ENCODE data around the gene ZNF436.
"Not testable (repeated sequence)": the region's sequence is repeated elsewhere in the genome, so short reads cannot be mapped to it uniquely, and the experiment has no call there.

Gene ZNF436

GRCh38 chr1:23337869-23338268 lies 31.8 kb downstream of the ZNF436 start:
- Histone ChIP-seq H3K27me3 (ENCODE audit: control insufficient read depth, insufficient read depth, low read length) (no peaks in the 10 kb centered on the region), H3K9ac (ENCODE audit: low read length) (no peak overlapping the region), H3K4me1 (ENCODE audit: control insufficient read depth, low read depth, low read length) (peaks cover 27% of the 10 kb centered on the region), H3K36me3 (ENCODE audit: control insufficient read depth, low read depth, low read length) (peaks cover 51% of the 10 kb centered on the region), H3K4me3 (ENCODE audit: low read length) (no peak overlapping the region), H3K27ac (ENCODE audit: low read length) (no peak overlapping the region), H3K9me3 (ENCODE audit: control insufficient read depth, low read depth, low read length) (no peaks in the 10 kb centered on the region)

DNA sequence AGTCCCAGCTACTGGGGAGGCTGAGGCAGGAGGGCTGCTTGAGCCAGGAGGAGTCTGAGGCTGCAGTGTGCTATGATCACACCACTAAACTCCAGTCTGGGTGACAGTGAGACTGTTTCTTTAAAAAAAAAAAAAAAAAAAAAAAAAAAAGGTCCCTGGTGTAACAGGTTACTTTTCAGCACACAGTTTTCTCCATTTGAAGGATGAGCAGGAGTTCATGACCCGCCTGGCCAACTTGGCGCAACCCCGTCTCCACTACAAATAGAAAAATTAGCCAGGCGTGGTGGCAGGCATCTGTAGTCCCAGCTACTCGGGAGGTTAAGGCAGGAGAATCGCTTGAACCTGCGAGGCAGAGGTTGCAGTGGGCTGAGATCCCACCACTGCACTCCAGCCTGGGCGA lies 37.9 kb downstream of the ZNF436 start:
- no peak overlapping the region for H3K4me3 ChIP-seq (ENCODE audit: low read length)
- no peak overlapping the region for H3K9ac ChIP-seq (ENCODE audit: low read length)
- H3K27ac ChIP-seq (ENCODE audit: low read length) = no peak overlapping the region
- peaks cover 81% of the 10 kb centered on the region for H3K36me3 ChIP-seq (ENCODE audit: control insufficient read depth, low read depth, low read length)
- H3K4me1 ChIP-seq (ENCODE audit: control insufficient read depth, low read depth, low read length) = no peaks in the 10 kb centered on the region
- no peaks in the 10 kb centered on the region for H3K9me3 ChIP-seq (ENCODE audit: control insufficient read depth, low read depth, low read length)
- H3K27me3 ChIP-seq (ENCODE audit: control insufficient read depth, insufficient read depth, low read length) = no peaks in the 10 kb centered on the region

GRCh38 chr1:23330846-23331245 lies 38.8 kb downstream of the ZNF436 start:
- Histone ChIP-seq H3K36me3 (ENCODE audit: control insufficient read depth, low read depth, low read length) (peaks cover 87% of the 10 kb centered on the region), H3K27me3 (ENCODE audit: control insufficient read depth, insufficient read depth, low read length) (no peaks in the 10 kb centered on the region), H3K4me1 (ENCODE audit: control insufficient read depth, low read depth, low read length) (no peaks in the 10 kb centered on the region), H3K4me3 (ENCODE audit: low read length) (no peak overlapping the region), H3K9me3 (ENCODE audit: control insufficient read depth, low read depth, low read length) (no peaks in the 10 kb centered on the region), H3K9ac (ENCODE audit: low read length) (no peak overlapping the region), H3K27ac (ENCODE audit: low read length) (no peak overlapping the region)

DNA sequence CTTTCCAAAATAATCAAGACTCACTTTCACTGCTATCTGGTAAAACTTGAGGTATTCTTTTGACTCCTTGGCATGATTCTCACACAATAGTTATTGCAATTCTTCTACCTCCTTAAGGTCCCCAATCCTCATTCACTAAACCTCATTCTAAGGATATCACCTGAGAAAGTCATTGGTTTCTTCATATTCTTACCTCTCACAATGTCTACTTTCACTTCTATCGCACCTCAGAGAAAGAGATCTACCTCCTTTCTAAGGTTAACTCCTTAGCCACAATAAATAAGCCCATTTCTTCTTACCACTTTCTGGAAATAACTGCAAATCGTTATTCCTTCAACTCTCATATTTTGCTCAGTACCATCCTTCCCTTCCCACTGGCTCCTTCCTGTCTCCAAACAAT lies 44.2 kb downstream of the ZNF436 start:
- H3K4me3 ChIP-seq (ENCODE audit: low read length) = no peak overlapping the region
- H3K27ac ChIP-seq (ENCODE audit: low read length) = no peak overlapping the region
- no peaks in the 10 kb centered on the region for H3K9me3 ChIP-seq (ENCODE audit: control insufficient read depth, low read depth, low read length)
- H3K36me3 ChIP-seq (ENCODE audit: control insufficient read depth, low read depth, low read length) = peaks cover 68% of the 10 kb centered on the region
- no peak overlapping the region for H3K9ac ChIP-seq (ENCODE audit: low read length)
- H3K4me1 ChIP-seq (ENCODE audit: control insufficient read depth, low read depth, low read length) = no peaks in the 10 kb centered on the region
- H3K27me3 ChIP-seq (ENCODE audit: control insufficient read depth, insufficient read depth, low read length) = no peaks in the 10 kb centered on the region

DNA sequence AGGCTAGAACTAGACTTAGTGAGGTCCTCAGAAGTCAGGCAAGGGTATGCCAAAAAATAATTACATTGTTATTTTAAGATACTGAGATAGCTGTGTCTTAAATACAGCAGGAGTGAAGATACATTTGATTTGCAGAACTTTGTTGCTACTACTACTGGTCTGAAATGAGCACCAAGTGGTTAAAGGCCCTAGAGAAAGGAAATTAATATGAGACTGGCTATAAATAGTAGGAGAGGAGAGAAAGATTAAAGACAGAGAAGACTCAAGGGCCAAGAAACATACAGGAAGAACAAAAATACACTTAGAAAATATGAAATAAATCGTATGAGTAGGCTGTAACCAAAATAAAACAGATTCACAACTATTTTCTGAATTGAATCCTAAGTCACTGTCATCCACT lies 46.9 kb downstream of the ZNF436 start:
- Histone ChIP-seq H3K9me3 (ENCODE audit: control insufficient read depth, low read depth, low read length) (no peaks in the 10 kb centered on the region), H3K36me3 (ENCODE audit: control insufficient read depth, low read depth, low read length) (peaks cover 70% of the 10 kb centered on the region), H3K4me1 (ENCODE audit: control insufficient read depth, low read depth, low read length) (no peaks in the 10 kb centered on the region), H3K27me3 (ENCODE audit: control insufficient read depth, insufficient read depth, low read length) (no peaks in the 10 kb centered on the region), H3K9ac (ENCODE audit: low read length) (no peak overlapping the region), H3K27ac (ENCODE audit: low read length) (no peak overlapping the region), H3K4me3 (ENCODE audit: low read length) (no peak overlapping the region)

GRCh38 chr1:23310280-23310679 lies 59.4 kb downstream of the ZNF436 start:
- H3K36me3 ChIP-seq (ENCODE audit: control insufficient read depth, low read depth, low read length) = peaks cover 75% of the 10 kb centered on the region
- H3K9me3 ChIP-seq (ENCODE audit: control insufficient read depth, low read depth, low read length); H3K27ac ChIP-seq (ENCODE audit: low read length); H3K27me3 ChIP-seq (ENCODE audit: control insufficient read depth, insufficient read depth, low read length); H3K4me3 ChIP-seq (ENCODE audit: low read length); H3K9ac ChIP-seq (ENCODE audit: low read length): not testable (repeated sequence)
- H3K4me1 ChIP-seq (ENCODE audit: control insufficient read depth, low read depth, low read length) = peaks cover 15% of the 10 kb centered on the region
